Measurements from ENCODE around the gene RNF182. TPM values are rescaled to one million over a fixed set of nuclear protein-coding genes. Genes with fewer than 3 reads are reported as not detected.

The RNF182 gene
- polyA plus RNA-seq, 3 donors: not detected

DNA sequence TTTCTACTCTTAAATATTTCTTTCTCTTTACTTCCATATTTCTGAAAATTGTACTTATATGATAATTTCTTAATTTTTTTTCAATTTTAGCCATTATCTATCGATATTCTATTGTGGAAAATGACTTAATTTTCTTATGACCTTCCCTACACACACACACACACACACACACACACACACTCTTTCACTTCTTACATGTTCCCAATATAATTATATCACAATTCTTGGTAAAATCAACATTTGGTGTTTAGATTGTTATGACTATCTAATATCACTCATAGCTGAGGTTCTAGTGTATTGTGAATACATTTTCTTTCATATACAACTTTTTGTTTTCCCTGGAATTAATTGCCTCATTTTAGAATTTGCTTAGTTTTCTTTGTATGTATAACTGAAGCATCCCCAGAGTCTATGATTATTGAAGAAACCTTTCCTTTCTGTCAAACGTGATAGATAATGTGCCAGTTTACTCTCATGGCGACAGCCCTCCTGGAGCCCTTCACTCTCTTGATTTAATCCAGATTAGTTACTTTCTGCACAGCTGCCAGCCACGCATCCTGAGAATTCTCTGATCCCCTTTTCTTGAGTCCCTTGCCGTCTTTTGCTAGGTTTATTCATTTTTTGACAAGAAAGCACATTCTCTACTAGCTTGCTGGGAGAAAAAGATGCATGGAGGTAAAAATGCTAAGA lies 63.4 kb downstream of the RNF182 start:
- H3K27me3 Mint-ChIP-seq (ENCODE audit: low read depth in 3 of 3): peaks cover 5 to 14% (median 13%) of the 10 kb centered on the region in 3 donors

DNA sequence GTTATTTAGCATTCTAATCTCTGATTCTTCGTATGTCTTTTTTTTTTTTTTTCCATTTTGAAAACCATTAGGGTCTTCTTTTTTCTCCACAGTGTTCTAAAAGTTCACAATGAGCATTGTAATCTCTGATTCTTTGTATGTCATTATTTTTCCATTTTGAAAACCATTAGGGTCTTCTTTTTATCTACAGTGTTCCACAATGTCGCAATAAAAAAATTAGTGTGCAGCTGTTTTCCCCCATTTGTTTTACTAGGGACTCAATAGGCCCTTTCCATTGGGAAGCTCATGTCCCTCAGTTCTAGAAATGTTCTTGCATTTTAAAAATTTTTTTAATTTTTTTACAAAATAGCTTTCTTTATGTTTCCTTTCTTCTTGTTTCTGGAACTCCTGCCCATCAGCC lies 64.2 kb downstream of the RNF182 start:
- Mint-ChIP-seq H3K36me3 (no peaks in the 10 kb centered on the region), H3K27ac (no peak overlapping the region), H3K9me3 (peaks cover 0 to 3% (median 2%) of the 10 kb centered on the region in 7 donors), H3K4me3 (no peak overlapping the region), H3K4me1 (peaks cover 4% of the 10 kb centered on the region), H3K27me3 (ENCODE audit: low read depth in 3 of 3) (peaks cover 5 to 16% (median 12%) of the 10 kb centered on the region in 3 donors)
- Histone ChIP-seq H3K4me1 (ENCODE audit: control insufficient read depth in 1 of 2, insufficient read depth in 2 of 2, low read length in 2 of 2) (peaks cover 3 to 4% of the 10 kb centered on the region in 2 donors), H3K4me2 (replicated peaks; ENCODE audit: extremely low read depth, low read length, poor library complexity, severe bottlenecking) (no peak overlapping the region), H3K79me2 (ENCODE audit: insufficient read depth, low read length) (no peaks in the 10 kb centered on the region), H3K27me3 (ENCODE audit: control insufficient read depth in 2 of 2, insufficient read depth in 2 of 2, low read length in 2 of 2) (peaks cover 3 to 4% of the 10 kb centered on the region in 2 donors), H3K9ac (ENCODE audit: insufficient read depth, low read length, poor library complexity, severe bottlenecking) (no peak overlapping the region), H3K27ac (ENCODE audit: low read depth in 1 of 2, low read length in 2 of 2) (no peak overlapping the region), H3K9me3 (replicated peaks in 1 of 2; ENCODE audit: control insufficient read depth in 1 of 2, insufficient read depth in 1 of 2, low read length in 2 of 2) (no peaks in the 10 kb centered on the region), H3K4me3 (replicated peaks in 1 of 3; ENCODE audit: low read depth in 2 of 3, low read length in 3 of 3) (no peak overlapping the region), H4K20me1 (ENCODE audit: insufficient read depth, low read length) (no peaks in the 10 kb centered on the region), H3K36me3 (replicated peaks in 1 of 2; ENCODE audit: control insufficient read depth in 1 of 2, insufficient read depth in 2 of 2, low read length in 2 of 2) (no peaks in the 10 kb centered on the region), H2AFZ (ENCODE audit: insufficient read depth, low read depth, low read length, poor library complexity, severe bottlenecking) (no peak overlapping the region)
- no CpG with 5 or more reads among the region's 2 CpGs for WGBS (ENCODE audit: insufficient coverage)
- no peak for DNase-seq
- no peak for TF ChIP-seq CTCF (IDR thresholded peaks at IDR 0.05)
- intact Hi-C loops (cut with micrococcal nuclease): no loop called here

More for the DNA sequence above, 63.4 kb downstream of the RNF182 start:
- peaks cover 4% of the 10 kb centered on the region for H3K4me1 Mint-ChIP-seq
- no peaks in the 10 kb centered on the region for H3K36me3 Mint-ChIP-seq
- no peak overlapping the region for H3K4me3 Mint-ChIP-seq
- no peak overlapping the region for H3K27ac ChIP-seq (ENCODE audit: low read depth in 1 of 2, low read length in 2 of 2)
- H3K27ac Mint-ChIP-seq: no peak overlapping the region
- no peaks in the 10 kb centered on the region for H3K79me2 ChIP-seq (ENCODE audit: insufficient read depth, low read length)
- no peak for DNase-seq
- H2AFZ ChIP-seq (ENCODE audit: insufficient read depth, low read depth, low read length, poor library complexity, severe bottlenecking): no peak overlapping the region
- intact Hi-C loops (cut with micrococcal nuclease): no loop called here
- peaks cover 0 to 3% (median 2%) of the 10 kb centered on the region in 7 donors for H3K9me3 Mint-ChIP-seq
- H3K4me3 ChIP-seq (replicated peaks in 1 of 3; ENCODE audit: low read depth in 2 of 3, low read length in 3 of 3): no peak overlapping the region
- H3K36me3 ChIP-seq (replicated peaks in 1 of 2; ENCODE audit: control insufficient read depth in 1 of 2, insufficient read depth in 2 of 2, low read length in 2 of 2): no peaks in the 10 kb centered on the region
- peaks cover 3 to 4% of the 10 kb centered on the region in 2 donors for H3K4me1 ChIP-seq (ENCODE audit: control insufficient read depth in 1 of 2, insufficient read depth in 2 of 2, low read length in 2 of 2)
- H4K20me1 ChIP-seq (ENCODE audit: insufficient read depth, low read length): no peaks in the 10 kb centered on the region
- TF ChIP-seq CTCF (IDR thresholded peaks at IDR 0.05): no peak
- no peak overlapping the region for H3K4me2 ChIP-seq (replicated peaks; ENCODE audit: extremely low read depth, low read length, poor library complexity, severe bottlenecking)
- H3K27me3 ChIP-seq (ENCODE audit: control insufficient read depth in 2 of 2, insufficient read depth in 2 of 2, low read length in 2 of 2): peaks cover 3 to 4% of the 10 kb centered on the region in 2 donors
- 94% methylated on average over 2 of the region's 5 CpGs for WGBS (ENCODE audit: insufficient coverage)
- no peaks in the 10 kb centered on the region for H3K9me3 ChIP-seq (replicated peaks in 1 of 2; ENCODE audit: control insufficient read depth in 1 of 2, insufficient read depth in 1 of 2, low read length in 2 of 2)
- H3K9ac ChIP-seq (ENCODE audit: insufficient read depth, low read length, poor library complexity, severe bottlenecking): no peak overlapping the region

Measured in CD14-positive monocyte (primary cell).